ENCODE results near the gene TUT4.

DNA sequence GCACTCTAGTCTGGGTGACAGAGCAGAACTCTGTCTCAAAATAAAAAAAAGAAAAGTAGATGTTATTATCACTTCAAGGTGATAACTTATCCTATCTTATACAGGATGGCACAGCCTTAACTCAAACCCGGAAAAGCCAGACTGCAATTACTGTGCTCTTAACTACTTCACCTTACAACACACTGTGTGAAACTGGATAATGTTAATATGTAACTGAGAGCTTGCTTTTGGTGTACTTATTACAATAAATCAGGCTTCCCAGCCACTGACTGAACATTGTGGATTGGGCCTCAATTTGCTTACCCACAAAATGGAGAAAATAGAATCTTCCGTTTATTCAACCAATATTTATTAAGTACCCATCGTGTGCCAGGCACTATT, 150.0 kb downstream of the TUT4 start:
- TF ChIP-seq, protein P1, sequence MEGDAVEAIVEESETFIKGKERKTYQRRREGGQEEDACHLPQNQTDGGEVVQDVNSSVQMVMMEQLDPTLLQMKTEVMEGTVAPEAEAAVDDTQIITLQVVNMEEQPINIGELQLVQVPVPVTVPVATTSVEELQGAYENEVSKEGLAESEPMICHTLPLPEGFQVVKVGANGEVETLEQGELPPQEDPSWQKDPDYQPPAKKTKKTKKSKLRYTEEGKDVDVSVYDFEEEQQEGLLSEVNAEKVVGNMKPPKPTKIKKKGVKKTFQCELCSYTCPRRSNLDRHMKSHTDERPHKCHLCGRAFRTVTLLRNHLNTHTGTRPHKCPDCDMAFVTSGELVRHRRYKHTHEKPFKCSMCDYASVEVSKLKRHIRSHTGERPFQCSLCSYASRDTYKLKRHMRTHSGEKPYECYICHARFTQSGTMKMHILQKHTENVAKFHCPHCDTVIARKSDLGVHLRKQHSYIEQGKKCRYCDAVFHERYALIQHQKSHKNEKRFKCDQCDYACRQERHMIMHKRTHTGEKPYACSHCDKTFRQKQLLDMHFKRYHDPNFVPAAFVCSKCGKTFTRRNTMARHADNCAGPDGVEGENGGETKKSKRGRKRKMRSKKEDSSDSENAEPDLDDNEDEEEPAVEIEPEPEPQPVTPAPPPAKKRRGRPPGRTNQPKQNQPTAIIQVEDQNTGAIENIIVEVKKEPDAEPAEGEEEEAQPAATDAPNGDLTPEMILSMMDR (conservative IDR thresholded peaks at IDR 0.05; ENCODE audit: low read length) = no peak
- TF ChIP-seq EZH2phosphoT487 (IDR thresholded peaks at IDR 0.05; ENCODE audit: borderline replicate concordance, low read depth, low read length) = no peak
